GM12872 (cell line): Measurements from ENCODE around the gene C10orf67.

Experiments
- TF ChIP-seq, protein P1 (sequence below): IDR thresholded peaks from 3 replicates; pipeline ENCODE4 v1.5.1; 2011; ENCODE audit warnings: low read depth, mild to moderate bottlenecking, low read length, moderate library complexity; ENCODE audit not compliant: insufficient read depth

C10orf67 gene

DNA sequence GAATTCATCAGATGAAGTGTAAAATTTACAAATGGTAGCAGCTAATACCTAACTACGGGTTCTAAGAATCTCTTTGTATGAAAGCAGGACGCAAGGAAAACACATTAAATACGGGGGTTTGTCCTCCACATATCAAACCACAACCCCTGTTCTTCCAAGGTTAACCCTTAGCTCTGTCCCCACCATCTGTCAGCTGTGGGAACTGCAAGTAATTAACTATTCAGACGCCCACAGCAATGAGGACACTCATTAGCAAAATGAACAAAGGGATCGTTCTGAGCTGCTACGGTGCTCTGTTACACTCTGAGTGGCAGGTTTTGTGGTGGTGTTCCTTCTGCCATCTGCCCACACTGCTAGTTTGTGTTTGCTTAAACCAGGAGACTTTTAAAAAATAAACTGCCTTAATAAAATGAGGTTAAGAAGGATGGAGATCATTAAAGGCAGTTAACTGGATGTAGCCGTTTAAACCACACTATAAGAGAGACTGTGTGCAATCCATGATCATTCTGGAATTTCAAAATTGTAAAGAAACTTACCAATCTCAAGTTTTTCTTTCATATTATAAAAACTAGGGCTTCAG, 51.4 kb downstream of the C10orf67 start:
- TF ChIP-seq, protein P1, sequence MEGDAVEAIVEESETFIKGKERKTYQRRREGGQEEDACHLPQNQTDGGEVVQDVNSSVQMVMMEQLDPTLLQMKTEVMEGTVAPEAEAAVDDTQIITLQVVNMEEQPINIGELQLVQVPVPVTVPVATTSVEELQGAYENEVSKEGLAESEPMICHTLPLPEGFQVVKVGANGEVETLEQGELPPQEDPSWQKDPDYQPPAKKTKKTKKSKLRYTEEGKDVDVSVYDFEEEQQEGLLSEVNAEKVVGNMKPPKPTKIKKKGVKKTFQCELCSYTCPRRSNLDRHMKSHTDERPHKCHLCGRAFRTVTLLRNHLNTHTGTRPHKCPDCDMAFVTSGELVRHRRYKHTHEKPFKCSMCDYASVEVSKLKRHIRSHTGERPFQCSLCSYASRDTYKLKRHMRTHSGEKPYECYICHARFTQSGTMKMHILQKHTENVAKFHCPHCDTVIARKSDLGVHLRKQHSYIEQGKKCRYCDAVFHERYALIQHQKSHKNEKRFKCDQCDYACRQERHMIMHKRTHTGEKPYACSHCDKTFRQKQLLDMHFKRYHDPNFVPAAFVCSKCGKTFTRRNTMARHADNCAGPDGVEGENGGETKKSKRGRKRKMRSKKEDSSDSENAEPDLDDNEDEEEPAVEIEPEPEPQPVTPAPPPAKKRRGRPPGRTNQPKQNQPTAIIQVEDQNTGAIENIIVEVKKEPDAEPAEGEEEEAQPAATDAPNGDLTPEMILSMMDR = peak; percentile 71

DNA sequence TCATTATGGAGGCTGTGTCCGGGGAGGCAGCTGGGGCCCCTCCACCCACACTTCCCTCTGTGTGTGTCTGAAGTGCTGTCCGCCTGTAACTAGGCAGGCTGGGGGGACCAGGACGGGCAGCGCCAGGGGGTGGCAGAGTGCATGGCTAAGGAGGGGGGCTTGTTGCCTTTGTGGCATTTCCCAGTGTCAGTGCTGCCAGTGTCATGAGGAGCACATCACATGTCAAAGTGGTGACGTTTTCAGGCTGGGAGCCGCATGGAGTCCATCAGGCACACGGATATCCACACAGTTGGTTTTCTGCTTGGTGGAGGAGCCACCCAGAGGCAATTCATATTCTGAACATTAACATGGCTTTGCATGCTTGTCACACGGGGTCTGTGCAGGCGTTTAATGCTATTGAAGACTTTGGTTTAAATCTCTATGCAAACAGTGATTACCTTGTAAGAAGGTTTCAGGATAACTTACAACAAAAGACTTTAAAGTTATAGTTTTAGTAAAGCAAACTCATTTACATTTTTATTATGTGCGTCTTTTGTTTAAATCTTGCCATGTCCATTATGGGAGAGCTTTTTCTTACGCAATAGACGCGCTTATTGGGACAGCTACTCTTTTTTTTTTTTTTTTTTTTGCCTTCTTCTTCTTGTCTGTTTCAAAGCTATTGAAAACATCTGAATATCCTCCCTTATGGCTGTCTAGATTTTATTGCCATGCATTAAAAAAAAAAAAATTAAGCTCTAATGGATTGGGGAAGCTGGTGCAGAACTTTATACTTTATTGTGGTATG, 52.9 kb downstream of the C10orf67 start:
- TF ChIP-seq, protein P1 = no peak

DNA sequence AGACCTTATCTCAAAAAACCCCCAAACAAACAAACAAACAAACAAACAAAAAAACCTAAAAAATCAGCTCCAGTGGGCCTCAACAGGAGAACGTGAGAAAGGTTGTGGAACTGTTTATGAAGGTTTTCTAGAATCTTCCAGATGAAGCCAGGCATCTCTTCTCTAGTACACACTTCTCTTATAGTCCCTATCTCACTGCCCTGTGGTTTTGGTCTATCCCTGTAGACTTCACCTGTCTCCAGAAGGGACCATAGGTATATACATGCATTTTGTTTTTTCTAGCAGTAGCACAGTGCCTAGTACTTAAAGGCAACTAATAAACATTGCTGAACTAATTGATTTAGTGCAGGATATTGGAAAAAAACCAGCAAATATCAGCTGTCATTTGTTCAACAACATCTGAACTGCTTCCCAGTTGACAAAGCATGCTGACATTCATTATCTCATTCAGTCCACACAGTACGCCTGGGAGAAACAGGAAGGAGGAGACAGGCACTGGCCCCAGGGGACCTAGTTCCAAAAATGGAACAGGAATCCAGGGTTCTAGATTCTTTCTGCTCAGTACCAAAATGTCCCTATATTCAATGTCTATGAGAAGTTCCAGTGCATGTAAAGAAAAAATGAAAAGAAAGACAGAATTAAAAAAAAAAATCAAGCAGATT, 59.8 kb downstream of the C10orf67 start:
- TF ChIP-seq, protein P1 = no peak

DNA sequence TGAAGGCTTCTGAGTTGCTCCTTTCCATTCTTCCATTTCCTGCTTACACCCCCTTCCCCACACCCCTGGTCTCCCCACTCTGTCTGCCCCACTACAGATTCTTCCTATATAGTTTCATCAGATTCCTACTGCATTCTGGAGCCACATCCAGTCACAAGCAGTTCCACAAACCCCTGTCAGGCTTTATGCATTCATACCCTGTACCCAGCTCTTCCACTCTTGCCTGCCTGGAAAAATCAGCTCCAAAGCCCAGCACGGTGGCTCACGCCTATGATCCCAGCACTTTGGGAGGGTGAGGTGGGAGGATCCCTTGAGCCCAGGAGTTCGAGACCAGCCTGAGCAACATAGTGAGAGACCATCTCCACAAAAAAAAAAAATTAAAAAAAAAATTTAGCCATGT, 60.4 kb downstream of the C10orf67 start:
- TF ChIP-seq, protein P1 = no peak

DNA sequence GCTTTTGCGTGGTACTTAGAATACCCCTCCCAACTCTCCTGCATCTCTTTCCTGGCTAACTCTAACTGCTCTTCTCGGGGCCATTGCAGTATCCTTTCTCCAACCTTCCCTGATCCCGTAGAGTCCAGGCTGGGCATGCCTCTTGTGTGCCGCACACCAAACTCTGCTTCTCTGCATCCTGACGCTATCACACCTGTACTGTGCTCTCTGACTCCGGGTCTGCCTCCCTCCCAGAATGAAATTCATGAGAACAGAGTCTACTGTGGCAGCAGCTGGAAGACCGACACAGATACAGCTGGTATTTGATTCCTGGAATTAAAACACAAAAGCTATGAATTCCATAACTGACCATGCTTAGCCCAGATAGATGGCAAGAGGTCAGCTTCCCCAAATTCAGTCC, 60.9 kb downstream of the C10orf67 start:
- TF ChIP-seq, protein P1 = no peak

DNA sequence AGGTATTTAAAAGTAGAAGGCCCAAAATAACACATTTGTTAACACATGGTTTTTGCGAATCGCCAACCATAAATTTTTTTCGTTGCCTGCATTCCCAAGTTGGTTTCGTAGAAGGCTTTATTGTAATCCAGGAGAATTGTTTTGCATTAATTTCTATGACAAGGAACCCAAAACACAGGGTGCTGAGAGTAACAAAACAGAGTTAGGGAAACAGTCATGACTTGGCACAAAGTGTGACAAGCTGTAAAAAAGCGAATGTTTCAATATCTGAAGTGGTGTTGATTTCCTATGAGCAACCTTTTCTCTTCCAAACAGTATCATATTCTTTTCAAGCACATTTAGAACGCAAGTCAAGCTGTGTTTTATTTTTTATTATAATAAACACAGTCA, 63.6 kb downstream of the C10orf67 start:
- TF ChIP-seq, protein P1 = no peak

DNA sequence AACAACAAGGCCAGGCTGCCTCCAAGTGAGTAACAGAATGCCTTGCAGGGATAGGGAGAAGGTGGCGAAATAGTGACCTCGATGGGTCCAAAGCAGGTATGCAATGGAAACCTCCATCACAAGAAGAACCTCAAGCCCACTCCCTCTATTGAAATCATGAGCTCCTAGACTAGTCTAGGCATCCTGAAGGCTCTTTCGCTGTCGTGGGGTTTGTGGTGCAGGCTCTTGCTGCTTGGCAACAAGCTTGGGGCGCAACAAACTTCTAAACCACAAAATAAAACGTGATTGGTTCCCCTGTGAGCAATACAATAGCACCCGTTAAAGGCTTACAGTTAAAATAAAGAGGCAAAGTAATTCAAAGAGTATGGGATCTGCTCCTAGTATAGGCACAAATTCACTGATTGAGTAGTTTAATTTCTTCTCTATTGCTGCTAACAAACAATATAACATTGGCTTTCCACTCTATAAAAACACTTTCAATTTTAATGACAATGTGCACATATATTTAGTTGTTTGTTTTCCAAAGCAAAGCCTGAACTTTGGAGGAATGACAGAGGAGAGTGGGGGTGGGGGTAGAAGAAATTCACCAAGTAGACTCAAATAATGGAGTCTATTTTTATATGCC, 64.1 kb downstream of the C10orf67 start:
- TF ChIP-seq, protein P1 = no peak
